NCI-H2196 (cell line): ENCODE measurements around the gene OVOL3.
"Not testable (repeated sequence)": the region's sequence is repeated elsewhere in the genome, so short reads cannot be mapped to it uniquely, and the experiment has no call there.

Experiments used
- DNase-seq: peaks from one replicate; lab custom pipeline; 2025; ENCODE audit not compliant: unreplicated experiment; lab: John Stamatoyannopoulos, UW

Gene OVOL3

DNA sequence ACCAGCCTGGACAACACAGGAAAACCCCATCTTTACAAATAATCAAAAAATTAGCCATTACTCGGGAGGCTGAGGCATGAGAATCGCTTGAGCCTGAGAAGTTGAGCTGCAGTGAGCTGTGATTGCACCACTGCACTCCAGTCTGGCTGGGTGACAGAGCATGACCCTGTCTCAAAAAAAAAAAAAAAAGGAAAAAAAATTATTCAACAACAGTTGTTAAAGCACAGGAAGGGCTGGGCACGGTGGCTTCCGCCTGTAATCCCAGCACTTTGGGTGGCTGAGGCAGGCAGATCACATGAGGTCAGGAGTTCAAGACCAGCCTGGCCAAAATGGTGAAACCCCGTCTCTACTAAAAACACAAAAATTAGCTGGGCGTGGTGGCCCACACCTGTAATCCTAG lies 20.3 kb downstream of the OVOL3 start:
- DNase-seq, result not testable (repeated sequence)

DNA sequence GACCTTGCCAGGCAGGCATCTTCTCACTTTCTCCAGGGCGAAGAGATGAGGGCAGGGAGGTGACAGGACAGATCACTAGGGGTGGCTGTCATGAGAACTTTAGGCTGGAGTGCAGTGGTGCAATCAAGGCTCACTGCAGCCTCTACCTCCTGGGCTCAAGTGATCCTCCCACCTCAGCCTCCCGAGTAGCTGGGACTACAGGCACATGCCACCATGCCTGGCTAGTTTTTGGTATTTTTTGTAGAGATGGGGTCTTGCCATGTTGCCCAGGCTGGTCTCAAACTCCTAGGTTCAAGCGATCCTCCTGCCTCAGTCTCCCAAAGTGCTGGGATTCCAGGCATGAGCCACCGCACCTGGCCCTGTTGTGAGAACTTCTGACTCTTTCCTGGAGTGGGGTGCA lies 23.9 kb downstream of the OVOL3 start:
- DNase-seq, result not testable (repeated sequence)

DNA sequence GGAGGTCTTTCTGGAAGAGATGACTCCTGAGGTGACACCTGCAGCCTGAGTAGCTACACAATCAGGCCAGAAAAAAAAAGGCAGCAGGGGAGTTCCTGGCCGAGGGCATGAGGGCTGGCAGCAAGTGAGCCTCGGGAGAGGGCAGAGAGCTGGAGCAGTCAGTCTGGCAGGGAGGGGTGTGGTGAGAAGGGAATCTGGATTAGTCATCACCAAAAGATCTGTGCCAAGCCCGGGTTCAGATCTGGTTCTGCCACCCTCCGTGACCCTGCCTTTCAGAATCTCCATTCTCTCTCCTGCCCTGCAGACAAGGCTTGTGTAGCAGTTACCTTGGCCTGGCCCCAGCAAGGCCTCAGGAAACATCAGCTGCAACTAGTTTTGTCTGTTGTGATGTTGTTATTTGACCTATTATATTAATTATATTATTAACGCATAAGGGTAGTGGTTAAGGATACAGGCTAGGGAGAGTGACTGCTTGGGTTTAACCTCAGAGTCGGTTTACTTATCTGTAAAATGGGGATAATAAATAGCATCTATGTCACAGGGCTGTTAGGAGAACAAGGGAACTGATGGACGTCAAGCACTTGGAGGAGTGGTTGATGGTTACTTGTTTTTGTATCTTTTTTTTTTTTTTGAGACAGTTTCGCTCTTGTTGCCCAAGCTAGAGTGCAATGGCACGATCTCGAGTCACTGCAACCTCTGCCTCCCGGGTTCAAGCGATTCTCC lies 26.2 kb downstream of the OVOL3 start:
- peak; percentile 93 for DNase-seq

DNA sequence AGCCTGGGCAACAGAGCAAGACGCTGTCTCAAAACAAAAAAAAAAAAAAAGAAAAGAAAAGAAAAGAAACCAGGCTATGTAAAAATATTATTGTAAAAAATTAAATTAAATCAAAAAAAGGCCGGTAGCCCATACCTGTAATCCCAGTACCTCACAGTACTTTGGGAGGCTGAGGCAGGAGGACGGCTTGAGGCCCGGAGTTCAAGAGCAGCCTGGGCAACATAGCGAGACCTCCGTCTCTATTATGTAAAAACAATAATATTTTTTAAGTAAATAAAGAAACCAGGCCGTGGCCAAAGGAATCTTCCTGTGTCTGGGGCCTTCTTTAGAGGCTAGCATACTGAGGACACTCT lies 28.2 kb downstream of the OVOL3 start:
- no peak for DNase-seq

DNA sequence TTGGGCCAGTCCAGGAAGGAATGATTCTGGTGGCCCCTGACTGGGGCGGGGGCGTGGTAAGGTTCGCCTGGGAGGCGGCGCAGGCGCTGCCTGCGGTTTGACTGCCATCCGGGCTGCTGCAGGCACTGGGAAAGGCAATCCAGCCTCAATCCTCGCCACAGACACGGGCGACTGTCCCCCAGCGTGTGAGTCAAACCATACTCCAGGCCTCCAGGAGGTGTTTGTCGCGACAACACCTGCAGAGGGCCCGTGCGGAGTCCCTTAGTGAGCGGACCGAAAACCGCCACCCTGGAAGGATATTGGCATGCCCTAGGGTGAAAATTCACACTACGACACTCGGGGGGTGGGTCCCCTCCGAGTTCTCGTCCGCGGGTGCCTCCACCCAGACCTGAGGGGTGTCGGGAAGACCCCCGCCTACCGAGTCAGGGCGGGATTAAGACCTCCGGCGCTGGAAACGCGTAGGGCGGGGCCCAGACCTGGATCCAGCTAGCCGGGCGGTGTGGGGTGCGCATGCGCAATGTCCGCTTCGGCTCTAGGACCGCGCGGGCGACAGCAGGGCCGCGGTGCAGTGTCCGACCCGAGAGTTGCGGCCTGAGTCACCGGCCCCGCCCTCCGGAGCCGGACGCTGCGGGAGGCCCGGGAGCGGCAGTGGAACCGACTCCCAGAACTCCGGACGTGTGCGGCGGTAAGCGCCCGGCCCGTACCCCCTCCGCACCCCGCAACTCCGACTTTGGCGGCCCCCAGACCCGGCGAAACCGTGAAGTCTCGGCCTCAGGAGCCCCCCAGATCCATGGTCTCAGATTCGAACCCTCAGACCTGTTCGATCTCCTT lies 28.7 kb downstream of the OVOL3 start, which contains the start of gene CAPNS1:
Gene CAPNS1 (plus strand): TSS at position 594 of the 831 bp plus-strand sequence. CDS start 946 bp downstream, outside the sequence.
- peak; percentile 96 for DNase-seq

DNA sequence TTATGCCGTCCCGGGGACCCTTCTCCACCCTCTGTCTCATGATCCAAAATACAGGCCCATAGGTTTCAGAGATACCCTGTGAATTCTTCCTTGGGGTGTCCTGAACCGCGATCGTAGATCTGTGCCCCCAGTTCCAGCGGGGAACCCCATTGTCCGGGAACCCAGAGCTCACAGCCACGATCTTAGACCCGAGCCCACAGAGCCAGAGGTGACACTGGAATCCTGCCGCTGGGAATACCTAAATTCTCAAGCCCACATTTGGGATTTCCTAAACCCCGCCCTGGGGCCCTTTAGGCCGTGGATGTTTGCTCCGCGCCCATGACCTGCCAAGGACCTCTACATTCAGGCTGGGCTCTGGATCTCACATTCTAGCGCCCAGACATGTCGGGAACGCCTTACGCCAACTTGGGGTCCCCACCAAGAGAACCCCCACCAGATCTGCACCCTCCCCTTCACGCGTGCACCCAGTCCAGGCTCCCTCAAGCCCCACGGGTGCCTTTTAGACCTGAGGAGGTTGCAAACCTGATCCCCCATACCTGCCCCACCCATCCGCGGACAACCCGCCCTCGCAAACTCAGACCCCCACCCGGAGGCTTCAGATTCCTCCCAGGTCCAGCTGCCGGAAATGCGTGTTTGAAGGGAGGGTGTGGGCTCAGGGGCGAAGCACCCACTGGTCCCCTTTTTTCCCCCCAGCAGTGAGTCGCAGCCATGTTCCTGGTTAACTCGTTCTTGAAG lies 29.5 kb downstream of the OVOL3 start:
- DNase-seq, result peak; percentile 78

DNA sequence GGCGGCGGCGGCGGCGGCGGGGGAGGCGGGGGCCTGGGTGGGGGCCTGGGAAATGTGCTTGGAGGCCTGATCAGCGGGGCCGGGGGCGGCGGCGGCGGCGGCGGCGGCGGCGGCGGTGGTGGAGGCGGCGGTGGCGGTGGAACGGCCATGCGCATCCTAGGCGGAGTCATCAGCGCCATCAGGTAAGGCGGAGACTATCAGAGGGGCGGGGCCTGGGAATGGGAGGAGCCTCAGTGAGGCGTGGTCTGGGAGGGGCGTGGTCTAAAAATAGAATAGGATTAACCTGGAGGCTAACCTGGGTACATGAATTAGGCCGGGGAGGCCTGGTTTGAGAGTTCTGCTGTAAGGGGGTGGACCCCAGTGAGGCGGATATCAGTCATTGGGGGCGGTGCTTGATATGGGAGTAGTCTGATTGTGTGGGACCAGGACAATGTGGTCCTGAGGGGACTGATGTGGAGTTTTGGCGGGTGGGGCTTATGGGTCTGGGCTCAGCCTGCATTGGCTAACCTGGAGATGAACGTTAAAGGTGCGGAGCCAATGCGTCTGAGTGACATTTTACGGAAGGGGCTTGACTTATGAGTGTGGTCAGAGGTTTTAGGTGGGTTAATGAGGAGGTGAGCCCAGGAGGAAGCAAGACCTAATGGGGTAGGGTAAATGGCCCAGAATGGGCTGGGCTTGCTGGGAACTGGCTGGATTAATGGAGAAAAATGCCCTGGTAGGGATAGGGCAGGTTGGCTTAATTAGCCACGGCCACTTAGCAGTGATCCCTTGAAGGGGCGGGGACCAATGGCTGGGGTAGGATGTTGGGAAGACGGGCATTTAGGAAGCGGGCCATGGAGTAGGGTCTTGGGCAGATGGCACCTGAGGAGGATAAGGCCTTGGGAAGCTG lies 30.3 kb downstream of the OVOL3 start:
- peak; percentile 73 for DNase-seq

DNA sequence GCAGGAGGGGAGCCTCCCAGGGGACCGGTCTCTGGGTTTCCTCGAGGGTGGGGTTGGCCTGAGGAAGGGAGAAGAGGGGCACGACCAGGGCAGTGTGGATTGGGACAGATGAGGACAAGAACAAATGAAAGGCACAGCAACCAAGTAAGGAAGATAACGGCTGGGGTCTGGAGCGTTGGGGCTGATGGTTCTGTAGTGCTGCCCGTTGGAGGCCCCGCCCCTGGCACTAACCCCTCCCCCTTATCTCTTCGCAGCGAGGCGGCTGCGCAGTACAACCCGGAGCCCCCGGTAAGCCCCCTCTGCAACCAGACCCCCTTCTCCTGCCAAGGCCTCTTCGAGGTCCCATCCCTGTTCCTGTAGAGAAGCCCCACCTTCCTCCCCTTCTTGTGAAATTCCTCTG lies 31.1 kb downstream of the OVOL3 start:
- DNase-seq, result no peak

DNA sequence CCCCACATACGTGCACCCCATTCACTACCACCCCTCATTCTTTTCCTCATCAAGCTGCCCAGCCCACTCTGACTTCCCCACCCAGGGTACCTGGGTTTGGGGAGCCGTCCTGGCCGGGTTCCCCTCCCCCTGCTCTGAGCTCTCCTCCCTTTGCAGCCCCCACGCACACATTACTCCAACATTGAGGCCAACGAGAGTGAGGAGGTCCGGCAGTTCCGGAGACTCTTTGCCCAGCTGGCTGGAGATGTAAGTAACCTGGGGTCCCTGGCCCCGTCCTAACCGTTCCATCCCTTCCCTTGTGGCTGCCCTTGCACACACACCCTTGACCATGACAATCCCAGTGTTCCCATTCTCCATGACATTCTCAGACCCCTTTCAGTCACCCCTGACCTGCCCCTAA lies 31.6 kb downstream of the OVOL3 start:
- no peak for DNase-seq

DNA sequence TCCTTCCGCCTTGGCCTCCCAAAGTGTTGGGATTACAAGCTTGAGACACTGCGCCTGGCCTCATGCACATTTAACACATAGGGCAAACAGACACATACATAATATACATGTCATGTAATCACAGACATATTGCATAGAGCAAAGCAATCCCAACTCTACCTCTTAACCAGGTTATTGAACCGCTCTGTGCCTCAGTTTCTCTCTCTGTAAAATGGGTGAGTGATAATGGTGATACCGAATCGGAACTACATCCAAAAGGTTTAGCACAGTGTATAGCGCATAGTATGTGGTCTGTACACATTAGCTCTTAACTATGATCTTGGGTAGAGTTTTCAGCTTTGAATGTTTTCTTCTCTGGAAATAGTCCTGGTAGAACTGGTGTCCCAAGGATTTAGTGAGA lies 33.7 kb downstream of the OVOL3 start:
- DNase-seq, result no peak

DNA sequence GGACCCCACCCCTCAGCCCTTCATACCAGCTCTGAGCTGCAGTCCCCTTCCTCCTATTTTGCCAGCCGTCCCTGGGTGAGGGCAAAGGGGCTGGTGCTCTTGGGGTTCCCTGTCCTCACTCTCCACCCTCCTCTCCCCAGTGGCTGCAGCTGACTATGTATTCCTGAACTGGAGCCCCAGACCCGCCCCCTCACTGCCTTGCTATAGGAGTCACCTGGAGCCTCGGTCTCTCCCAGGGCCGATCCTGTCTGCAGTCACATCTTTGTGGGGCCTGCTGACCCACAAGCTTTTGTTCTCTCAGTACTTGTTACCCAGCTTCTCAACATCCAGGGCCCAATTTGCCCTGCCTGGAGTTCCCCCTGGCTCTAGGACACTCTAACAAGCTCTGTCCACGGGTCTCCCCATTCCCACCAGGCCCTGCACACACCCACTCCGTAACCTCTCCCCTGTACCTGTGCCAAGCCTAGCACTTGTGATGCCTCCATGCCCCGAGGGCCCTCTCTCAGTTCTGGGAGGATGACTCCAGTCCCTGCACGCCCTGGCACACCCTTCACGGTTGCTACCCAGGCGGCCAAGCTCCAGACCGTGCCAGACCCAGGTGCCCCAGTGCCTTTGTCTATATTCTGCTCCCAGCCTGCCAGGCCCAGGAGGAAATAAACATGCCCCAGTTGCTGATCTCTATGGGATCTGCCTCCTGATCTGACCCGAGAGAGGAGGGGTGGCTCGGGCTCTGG lies 38.9 kb downstream of the OVOL3 start:
- no peak for DNase-seq

DNA sequence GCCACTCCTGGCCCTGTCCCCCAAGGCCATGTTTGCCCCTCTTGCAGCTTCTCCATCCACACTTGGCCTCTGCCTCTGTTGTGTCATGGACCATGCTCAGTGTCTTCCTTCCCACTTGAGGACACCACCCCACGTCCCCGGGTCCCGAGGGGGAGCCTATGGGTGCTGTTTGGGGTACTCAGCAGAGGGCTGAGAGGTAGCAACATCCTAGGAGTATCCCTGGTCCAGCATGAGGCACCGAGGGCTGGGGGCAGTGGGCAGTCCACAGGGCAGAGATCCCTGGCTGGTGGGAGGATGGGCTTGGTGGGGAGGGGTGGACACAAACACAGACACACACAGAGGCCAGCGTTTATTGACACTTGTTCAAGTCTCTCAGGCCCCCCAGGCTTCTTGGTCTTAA lies 39.6 kb downstream of the OVOL3 start:
- no peak for DNase-seq

DNA sequence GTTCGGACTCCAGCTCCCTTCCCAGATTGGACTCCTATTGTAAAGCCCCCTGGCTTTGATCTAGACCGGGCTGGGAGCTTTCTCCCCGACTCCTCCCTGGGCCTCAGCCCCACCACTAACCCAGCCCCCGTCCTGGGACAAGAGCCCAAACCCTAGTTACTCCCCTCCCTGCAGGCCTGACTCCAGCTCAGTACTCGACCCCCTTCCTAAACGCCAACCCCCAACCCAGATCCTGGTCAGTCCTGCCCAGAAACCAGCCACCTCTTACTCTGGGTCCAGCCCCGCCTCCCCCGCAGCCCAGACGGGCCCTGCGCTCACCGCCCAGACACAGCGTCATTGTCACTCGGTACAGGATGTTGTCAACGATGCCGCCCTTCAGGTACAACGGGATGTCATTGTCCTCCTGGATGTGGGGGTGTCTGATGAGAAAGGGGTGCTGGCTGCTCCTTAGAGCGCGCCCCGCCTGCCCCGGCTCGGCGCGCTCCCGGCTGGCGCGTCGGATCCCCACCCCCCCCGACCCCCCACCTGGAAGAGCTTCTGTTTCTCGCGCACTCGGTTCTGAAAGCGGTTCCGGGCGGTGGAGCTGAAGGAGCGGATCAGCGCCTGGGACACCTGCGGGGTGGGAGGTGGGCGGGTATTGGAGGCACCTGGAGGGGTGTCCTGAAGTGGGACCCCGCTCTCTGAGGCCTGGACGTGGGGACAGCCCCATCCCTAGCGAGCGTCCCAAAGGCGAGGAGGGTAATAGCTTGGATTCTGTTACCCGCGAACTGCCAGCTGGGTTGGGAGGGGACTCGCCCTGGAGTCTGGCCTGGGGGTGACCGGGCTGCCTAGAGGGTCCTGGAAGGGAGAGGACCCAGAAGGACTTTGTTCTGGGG lies 40.4 kb downstream of the OVOL3 start:
- DNase-seq, result no peak

DNA sequence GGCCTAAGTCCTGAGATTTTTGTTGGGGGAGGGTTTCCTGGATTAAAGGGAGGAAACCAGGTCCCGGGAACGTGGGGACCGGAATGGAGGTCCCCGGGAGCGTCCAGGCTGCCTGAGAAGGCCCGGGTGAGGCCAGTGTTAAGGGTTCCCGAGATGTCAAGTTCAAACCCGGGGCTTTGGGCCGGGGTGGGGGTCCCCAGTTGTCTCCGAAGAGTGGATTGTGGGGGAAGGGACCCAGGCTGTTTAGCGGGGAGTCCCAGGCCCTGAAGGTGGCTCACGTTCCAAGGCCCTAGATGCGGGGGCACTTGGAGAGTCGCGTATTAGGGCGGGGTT lies 41.0 kb downstream of the OVOL3 start:
- no peak for DNase-seq

DNA sequence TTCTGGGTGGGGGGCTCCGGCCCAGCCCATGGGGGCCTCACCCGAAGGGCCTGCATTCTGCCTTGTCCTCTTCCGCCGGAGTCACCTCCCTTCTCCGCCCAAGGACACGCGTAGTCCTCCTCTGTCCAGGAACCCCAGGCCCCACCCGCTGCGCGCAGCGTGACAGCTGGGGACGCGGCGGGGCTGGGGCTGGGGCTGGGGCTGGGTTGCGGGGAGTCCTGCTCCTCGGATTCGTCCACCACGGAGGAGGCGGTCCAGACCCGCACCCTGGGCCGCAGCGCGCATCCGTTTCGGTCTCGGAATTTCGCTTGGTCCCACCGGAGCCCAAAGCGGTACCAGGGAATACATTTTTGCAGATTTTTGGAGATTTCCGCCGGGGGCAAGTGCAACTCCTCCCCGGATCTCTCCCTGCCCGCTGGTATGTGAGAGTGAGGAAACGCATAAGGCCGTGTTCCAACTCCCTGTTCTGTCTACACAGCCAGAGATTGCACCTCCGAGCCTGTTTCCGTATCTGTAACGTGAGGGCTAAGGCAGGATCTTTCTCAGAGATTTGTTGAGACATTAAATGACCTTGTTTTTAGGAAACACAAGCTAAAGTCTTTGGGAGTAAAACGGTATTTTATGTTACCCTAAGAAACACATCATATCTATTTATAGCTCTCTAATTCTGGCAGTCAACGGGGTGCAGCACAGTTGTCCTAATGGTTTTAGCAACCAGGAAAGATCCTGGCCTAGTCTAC lies 41.6 kb downstream of the OVOL3 start, which contains the start of gene COX7A1:
Gene COX7A1 (minus strand): TSS at position 96 of the 740 bp plus-strand sequence. CDS start 40 bp downstream, at position 56.
- no peak for DNase-seq

DNA sequence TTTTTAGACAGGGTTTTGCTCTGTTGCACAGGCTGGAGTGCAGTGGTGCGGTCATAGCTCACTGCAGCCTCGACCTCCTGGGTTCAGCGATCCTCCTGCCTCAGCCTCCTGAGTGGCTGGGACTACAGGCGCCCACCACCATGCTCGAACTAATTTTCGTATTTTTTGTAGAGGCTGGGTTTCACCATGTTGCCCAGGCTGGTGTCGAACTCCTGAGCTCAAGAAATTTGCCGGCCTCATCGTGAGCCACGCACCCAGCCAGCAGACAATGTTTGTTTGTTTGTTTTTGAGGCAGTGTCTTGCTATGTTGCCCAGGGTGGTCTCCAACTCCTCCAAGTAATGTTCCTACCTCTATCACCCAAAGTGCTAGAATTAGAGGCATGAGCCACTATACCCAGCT lies 42.2 kb downstream of the OVOL3 start:
- DNase-seq, result no peak

DNA sequence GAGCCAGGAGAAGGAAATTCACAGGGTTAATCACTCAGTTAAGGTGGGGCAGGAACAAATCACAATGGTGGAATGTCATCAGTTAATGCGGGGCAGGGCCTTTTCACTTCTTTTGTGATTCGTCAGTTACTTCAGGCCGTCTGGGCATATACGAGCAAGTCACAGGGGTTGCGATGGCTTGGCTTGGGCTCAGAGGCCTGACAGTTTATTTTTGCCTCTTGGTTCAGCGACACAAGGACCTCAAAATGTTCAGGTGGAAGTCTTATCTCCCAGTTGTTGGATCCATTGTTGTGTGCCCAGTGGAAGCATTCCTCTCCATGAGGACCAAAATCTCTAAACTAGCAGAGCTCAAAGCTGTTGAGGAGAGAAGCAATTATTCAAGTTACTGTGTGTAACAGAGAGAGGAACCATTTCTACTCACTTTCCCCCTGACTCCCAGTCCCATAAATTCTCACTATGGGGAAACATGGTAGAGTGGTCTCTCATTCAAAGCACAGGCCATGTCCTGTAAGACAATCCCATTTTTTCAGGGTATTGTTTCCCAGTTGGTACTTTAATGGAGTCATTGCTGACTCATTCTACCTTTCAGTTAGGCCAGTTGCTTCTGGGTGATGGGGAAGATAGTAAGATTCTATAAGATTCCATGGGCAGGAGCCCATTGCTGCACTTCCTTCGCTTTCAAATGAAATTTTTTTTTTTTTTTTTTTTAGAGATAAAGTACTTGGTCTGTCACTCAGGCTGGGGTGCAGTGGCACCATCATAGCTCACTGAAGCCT lies 50.1 kb downstream of the OVOL3 start:
- DNase-seq, result no peak
